ENCODE data around the gene FKBP2.

The FKBP2 gene

GRCh38 chr11:64250415-64251015 is 9.6 kb downstream of the FKBP2 start:
- DNase-seq, result no peak

GRCh38 chr11:64251016-64251752 is 10.3 kb downstream of the FKBP2 start, which contains the start of gene PLCB3:
Gene PLCB3, plus strand, starts transcription at chr11:64251530. Its CDS starts 120 bp downstream, at chr11:64251650.
- DNase-seq, result peak; percentile 61

- no peak for DNase-seq
Observed at GRCh38 chr11:64251753-64252002, 10.8 kb downstream of the FKBP2 start.

GRCh38 chr11:64252003-64252872 is 11.3 kb downstream of the FKBP2 start:
- no peak for DNase-seq

DNA sequence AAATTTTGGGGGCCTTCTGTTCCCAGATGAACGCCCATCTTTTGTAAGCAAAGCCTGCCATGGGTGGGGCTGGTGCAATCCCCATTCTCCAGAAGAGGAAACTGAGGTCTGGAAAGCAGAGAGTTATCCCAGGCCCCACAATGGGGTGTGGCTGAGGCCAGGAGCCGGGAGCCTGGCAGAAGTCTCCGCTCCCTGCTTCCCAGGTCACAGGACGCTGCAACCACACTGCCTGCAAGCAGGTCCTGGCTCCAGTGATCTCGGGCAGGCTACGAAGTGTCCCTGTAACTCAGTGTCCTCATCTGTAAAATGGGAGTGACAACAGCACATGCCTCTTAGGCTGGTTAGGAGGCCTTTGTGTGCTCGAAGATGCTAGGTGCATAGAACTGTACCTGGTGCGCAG is 12.1 kb downstream of the FKBP2 start:
- DNase-seq, result no peak

DNA sequence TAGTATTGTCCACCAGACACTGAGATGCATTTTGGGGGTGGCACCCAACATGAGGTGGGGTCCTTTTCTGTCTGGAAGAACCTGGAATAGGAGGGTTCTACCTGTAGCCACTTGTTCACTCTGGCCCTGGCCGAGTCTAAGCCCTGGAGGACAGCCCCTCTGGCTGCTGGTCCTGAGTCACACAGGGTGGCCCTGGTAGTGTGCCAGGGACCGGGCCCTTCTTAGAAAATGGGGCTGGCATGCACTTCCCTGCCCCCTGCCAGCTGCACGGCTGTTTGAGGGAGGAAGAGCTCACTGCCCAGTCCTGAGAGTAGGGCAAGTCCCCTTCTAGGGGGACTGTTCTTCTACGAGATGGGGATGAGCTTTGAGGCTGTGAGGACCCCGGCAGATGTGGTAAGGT is 12.6 kb downstream of the FKBP2 start:
- no peak for DNase-seq

DNA sequence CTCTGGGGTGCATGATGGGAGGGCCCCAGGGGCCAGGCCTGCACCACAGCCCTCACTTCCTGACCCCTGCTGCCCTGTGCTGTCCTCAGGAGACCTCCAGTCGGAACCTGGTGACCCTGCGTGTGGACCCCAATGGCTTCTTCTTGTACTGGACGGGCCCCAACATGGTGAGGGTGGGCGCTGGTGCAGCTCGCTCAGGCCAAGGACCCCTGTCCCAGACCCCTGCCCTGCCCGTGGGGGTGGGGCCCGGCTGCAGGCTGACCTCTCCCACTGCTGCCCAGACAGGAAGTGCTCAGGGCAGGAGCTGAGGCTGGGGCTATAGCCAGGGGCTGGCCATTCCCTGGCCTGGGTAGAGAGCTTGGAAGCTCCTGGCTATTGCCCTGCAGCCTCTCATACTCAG is 13.4 kb downstream of the FKBP2 start:
- no peak for DNase-seq

- no peak for DNase-seq
Observed at GRCh38 chr11:64255135-64256128, 14.5 kb downstream of the FKBP2 start.

DNA sequence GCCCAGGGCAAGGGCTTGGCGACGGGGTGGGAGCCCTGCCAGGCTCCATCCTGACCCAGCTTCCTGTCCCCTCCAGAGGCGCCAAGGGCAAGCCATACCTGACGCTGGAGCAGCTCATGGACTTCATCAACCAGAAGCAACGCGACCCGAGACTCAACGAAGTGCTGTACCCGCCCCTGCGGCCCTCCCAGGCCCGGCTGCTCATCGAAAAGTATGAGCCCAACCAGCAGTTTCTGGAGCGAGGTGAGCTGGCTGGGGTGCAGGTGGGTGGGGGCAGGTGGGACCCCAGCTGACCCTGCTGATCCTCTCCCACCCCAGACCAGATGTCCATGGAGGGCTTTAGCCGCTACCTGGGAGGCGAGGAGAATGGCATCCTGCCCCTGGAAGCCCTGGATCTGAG is 15.4 kb downstream of the FKBP2 start:
- no peak for DNase-seq

GRCh38 chr11:64258356-64258755 is 17.5 kb downstream of the FKBP2 start:
- DNase-seq, result no peak

DNA sequence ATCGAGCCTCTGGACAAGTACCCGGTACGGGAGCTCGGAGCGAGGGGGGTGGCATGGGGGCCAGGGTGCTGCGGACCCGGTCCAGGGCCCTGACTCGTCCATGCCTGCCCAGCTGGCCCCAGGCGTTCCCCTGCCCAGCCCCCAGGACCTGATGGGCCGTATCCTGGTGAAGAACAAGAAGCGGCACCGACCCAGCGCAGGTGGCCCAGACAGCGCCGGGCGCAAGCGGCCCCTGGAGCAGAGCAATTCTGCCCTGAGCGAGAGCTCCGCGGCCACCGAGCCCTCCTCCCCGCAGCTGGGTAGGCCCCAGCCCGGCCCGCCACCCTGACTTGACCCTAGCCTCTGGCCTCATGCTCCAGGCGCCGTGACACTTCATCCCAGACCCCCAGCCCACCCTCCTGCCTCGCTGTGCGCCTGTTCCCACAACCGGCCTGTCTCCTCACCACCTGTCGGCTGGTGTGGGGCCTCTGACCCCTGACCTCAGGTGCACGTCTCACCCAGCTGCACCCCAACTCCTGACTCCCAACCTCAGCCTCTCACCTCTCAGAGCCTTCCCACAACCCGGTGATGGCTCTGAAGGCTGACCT is 18.1 kb downstream of the FKBP2 start:
- no peak for DNase-seq

DNA sequence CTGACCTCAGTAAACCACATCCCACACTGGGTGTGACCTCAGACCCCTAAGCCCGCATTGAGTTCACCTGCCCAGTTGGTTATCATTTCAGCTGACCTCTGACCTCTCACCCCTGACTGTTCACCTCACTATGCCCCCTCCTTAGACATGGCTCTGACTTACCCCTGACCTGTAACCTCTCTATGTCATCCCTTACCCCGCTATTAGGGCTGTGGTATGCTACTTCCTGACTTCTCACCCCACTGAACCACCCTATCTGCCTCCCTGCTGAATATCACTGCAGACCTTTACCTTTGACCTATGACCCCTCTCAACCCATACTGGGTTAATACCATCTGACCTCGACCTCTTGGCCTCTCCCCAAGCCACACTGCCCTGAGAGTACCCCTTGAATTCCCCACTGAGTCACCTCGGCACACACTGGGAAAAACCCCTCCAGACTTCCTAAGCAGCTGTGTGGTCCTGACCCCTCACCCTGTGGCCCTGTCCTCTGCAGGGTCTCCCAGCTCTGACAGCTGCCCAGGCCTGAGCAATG is 18.7 kb downstream of the FKBP2 start:
- DNase-seq, result no peak

DNA sequence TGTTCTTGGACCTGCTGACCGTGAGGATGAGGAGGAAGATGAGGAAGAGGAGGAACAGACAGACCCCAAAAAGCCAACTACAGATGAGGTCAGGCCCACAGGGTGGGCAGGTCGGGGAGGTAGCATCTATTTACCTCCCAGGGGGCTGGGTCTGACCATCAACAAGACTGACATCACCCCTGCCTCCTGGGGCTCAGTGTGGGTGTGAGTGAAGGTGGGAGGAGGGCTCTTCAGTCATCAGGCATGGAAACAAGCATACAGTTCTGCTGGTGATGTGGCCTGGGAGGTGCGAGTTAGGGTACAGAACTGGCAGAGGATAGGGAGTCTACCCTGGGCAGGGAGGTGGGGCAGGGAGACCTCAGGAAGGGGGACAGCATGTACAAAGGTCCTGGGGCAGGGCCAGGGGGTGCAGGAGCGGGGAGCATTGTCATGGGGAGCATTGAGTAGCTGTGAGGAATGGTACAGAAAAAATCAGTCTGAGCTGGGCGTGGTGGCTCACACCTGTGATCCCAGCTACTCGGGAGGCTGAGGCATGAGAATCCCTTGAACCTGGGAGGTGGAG is 19.3 kb downstream of the FKBP2 start:
- DNase-seq, result no peak

DNA sequence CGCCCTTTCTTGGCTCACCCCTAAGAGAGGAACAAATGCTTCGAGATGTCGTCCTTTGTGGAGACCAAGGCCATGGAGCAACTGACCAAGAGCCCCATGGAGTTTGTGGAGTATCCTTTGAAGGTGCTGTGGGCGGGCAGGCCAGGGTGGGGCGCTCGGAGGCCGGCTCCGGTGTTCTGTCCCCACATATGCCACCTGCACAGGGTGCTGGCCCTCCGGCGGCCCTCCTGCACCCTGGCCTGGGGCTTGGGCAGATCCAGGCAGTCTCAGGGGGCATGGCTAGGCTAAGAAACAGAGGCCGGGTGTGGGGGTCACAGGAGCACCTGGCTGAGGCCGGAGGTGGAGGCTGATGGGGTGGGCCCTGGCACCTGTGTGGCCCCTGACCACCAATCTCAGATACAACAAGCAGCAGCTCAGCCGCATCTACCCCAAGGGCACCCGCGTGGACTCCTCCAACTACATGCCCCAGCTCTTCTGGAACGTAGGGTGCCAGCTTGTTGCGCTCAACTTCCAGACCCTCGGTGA is 20.7 kb downstream of the FKBP2 start:
- DNase-seq, result no peak

DNA sequence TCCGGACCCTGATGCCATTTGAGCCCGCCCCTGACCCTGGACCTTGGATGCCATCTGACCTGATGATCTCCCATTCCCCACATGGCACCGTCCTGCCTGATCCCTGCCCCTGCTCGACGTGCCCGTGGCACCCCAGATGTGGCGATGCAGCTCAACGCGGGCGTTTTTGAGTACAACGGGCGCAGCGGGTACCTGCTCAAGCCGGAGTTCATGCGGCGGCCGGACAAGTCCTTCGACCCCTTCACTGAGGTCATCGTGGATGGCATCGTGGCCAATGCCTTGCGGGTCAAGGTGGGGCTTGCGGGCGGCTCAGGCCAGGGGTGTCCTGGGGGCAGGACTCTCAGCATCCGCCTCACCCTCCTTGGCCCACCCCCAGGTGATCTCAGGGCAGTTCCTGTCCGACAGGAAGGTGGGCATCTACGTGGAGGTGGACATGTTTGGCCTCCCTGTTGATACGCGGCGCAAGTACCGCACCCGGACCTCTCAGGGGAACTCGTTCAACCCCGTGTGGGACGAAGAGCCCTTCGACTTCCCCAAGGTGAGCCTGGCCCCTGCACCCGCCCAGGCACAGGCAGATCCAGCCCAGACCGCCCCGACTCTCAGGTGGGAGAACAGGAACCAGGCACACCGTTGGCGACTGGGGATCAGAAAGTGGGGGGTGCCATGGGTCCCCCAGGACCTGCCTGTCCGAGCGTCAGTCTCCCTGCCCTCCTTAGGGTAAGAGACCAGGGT is 21.5 kb downstream of the FKBP2 start:
- no peak for DNase-seq

- no peak for DNase-seq
Observed at GRCh38 chr11:64263021-64263946, 22.4 kb downstream of the FKBP2 start.

DNA sequence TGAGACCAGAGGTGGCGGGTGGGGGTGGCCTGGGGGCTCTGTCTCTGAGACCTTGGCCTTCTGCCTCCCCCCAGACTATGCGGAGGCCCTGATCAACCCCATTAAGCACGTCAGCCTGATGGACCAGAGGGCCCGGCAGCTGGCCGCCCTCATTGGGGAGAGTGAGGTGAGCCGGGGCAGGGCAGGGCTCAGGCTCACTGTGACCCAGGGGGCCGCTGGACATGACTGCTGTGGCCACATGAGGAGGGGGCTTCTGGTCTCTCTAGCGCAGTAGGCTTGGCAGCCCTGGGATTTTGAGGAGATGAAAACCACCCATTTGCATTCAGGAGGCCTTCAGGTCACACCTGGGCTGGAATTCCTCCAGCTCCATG is 23.0 kb downstream of the FKBP2 start:
- DNase-seq, result no peak

- no peak for DNase-seq
Observed at GRCh38 chr11:64264371-64264852, 23.5 kb downstream of the FKBP2 start.
